ENCODE measurements around the gene SEMA3E.

DNA sequence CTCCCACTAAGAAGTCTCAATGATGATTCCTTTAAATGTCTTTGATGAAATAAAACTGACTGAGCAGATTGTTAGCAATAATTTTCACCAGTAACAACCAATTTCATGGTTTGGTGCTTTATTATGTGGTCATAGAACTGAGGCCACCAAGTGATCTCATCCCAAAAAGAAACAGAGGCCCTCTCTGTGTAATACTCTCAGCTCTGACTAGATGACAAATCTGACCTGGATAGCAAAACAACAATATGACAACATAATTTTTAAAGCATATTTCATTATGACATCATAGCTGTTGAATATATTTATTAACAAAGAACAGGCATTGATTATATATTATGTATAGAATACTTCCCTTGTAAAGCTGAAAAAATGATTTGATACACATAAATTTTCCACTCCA is 5.9 kb downstream of the SEMA3E start:
- TF ChIP-seq, protein P1, sequence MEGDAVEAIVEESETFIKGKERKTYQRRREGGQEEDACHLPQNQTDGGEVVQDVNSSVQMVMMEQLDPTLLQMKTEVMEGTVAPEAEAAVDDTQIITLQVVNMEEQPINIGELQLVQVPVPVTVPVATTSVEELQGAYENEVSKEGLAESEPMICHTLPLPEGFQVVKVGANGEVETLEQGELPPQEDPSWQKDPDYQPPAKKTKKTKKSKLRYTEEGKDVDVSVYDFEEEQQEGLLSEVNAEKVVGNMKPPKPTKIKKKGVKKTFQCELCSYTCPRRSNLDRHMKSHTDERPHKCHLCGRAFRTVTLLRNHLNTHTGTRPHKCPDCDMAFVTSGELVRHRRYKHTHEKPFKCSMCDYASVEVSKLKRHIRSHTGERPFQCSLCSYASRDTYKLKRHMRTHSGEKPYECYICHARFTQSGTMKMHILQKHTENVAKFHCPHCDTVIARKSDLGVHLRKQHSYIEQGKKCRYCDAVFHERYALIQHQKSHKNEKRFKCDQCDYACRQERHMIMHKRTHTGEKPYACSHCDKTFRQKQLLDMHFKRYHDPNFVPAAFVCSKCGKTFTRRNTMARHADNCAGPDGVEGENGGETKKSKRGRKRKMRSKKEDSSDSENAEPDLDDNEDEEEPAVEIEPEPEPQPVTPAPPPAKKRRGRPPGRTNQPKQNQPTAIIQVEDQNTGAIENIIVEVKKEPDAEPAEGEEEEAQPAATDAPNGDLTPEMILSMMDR (IDR thresholded peaks at IDR 0.05): no peak
- TF ChIP-seq POLR2A (IDR thresholded peaks at IDR 0.05): no peak
